Naive thymus-derived CD4-positive, alpha-beta T cell (primary cell): ENCODE results near the gene LYPD5. TPM values are rescaled to one million over a fixed set of nuclear protein-coding genes. Genes with fewer than 3 reads are reported as not detected.

ENCODE experiments used
- ATAC-seq: fragments of 150-1000 bp; cut with Tn5 transposase; 2 replicates; pipeline ENCODE4 v1.10.0; 2021; ENCODE audit warnings: mild to moderate bottlenecking, moderate library complexity
- CTCF ChIA-PET: fragments of 350-600 bp; sonication (Branson Sonifier 250); formaldehyde crosslinking; loops from one replicate; lab custom pipeline; 2021; ENCODE audit warnings: antibody characterized with exemption; lab: Charles Lee
- POLR2A ChIA-PET: fragments of 350-600 bp; sonication (Branson Sonifier 250); formaldehyde crosslinking; loops from one replicate; lab custom pipeline; 2021; ENCODE audit warnings: antibody characterized with exemption, inconsistent platforms; lab: Charles Lee
- DNase-seq, 9 donors: peaks; one replicate each; pipeline versions ENCODE4 v3.0.0 to v3.0.0-alpha.2; 2020 to 2022; ENCODE audit warnings: mixed read lengths in 1 of 9
- H3K27ac ChIP-seq: one replicate; pipeline ENCODE4 v1.7.0; 2013; ENCODE audit warnings: mild to moderate bottlenecking, low read depth, low read length, moderate library complexity
- H3K27me3 ChIP-seq, 2 donors: one replicate each; pipeline ENCODE4 v1.7.0; 2013; ENCODE audit warnings: low read length in 2 of 2, mild to moderate bottlenecking in 2 of 2, moderate library complexity in 2 of 2; ENCODE audit not compliant: control insufficient read depth in 2 of 2, insufficient read depth in 2 of 2
- H3K36me3 ChIP-seq, 3 experiments: 1 replicate in 2 of 3; 2 replicates in 1 of 3; pipeline ENCODE4 v1.7.0; 2013; ENCODE audit warnings: low read length in 3 of 3, mild to moderate bottlenecking in 3 of 3, moderate library complexity in 1 of 3; ENCODE audit not compliant: insufficient read depth in 3 of 3, control insufficient read depth in 2 of 3
- H3K4me1 ChIP-seq, 2 donors: one replicate each; pipeline ENCODE4 v1.7.0; 2013; ENCODE audit warnings: low read length in 2 of 2, mild to moderate bottlenecking in 2 of 2, moderate library complexity in 1 of 2; ENCODE audit not compliant: control insufficient read depth in 2 of 2, insufficient read depth in 2 of 2
- H3K4me3 ChIP-seq: 2 replicates; pipeline ENCODE4 v1.7.0; 2013; ENCODE audit warnings: mild to moderate bottlenecking, low read length
- H3K9me3 ChIP-seq, 3 experiments: 1 replicate in 2 of 3; 2 replicates in 1 of 3; pipeline ENCODE4 v1.7.0; 2013; ENCODE audit warnings: low read length in 3 of 3; ENCODE audit not compliant: control insufficient read depth in 2 of 3
- H3K27ac Mint-ChIP-seq, 9 donors: one replicate each; pipeline ENCODE4 v1.8.0; 2020 to 2022; ENCODE audit warnings: mixed read lengths in 9 of 9, mild to moderate bottlenecking in 8 of 9, moderate library complexity in 5 of 9, inconsistent platforms in 2 of 9
- H3K27me3 Mint-ChIP-seq, 5 donors: one replicate each; pipeline ENCODE4 v1.8.0; 2021 to 2022; ENCODE audit warnings: mixed read lengths in 5 of 5, mild to moderate bottlenecking in 1 of 5
- H3K36me3 Mint-ChIP-seq, 5 donors: one replicate each; pipeline ENCODE4 v1.8.0; 2020 to 2022; ENCODE audit warnings: mixed read lengths in 5 of 5, mild to moderate bottlenecking in 3 of 5, inconsistent platforms in 1 of 5
- H3K4me1 Mint-ChIP-seq, 7 donors: one replicate each; pipeline ENCODE4 v1.8.0; 2020 to 2022; ENCODE audit warnings: mixed read lengths in 7 of 7, mild to moderate bottlenecking in 3 of 7, inconsistent platforms in 1 of 7
- H3K4me3 Mint-ChIP-seq, 10 donors: one replicate each; pipeline ENCODE4 v1.8.0; 2020 to 2022; ENCODE audit warnings: mild to moderate bottlenecking in 10 of 10, mixed read lengths in 10 of 10, moderate library complexity in 6 of 10, inconsistent platforms in 2 of 10
- H3K9me3 Mint-ChIP-seq, 11 donors: one replicate each; pipeline ENCODE4 v1.8.0; 2020 to 2022; ENCODE audit warnings: mixed read lengths in 11 of 11, mild to moderate bottlenecking in 4 of 11, inconsistent platforms in 1 of 11, moderate library complexity in 1 of 11
- intact Hi-C, 2 donors: fragments of 100-400 bp; cut with micrococcal nuclease; formaldehyde crosslinking; loops; one replicate each; pipeline ENCODE4 v1.15.1; 2023
- polyA plus RNA-seq, 2 donors: library from polyadenylated mRNA; unstranded; fragments of 300-500 nt; fragmentation: Illumina TruSeq; gene quantifications; one replicate each; pipeline ENCODE4 v1.2.3, GENCODE V29; 2021
- total RNA-seq, 6 experiments: library from RNA in 5 of 6; stranded (reverse) in 5 of 6; gene quantifications; 1 replicate in 5 of 6; 2 replicates in 1 of 6; pipeline ENCODE4 v1.2.3 and lab custom pipeline; 2021 to 2026

LYPD5 gene, protein sequence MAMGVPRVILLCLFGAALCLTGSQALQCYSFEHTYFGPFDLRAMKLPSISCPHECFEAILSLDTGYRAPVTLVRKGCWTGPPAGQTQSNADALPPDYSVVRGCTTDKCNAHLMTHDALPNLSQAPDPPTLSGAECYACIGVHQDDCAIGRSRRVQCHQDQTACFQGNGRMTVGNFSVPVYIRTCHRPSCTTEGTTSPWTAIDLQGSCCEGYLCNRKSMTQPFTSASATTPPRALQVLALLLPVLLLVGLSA
- total RNA-seq, result under 1 TPM in 4 of 5 experiments, not detected in 1; 0.19 to 0.89 (median 0.61) TPM
- polyA plus RNA-seq, result under 1 TPM; 0.28 to 0.34 TPM
- not detected for total RNA-seq (lab: John Stamatoyannopoulos, UW)

GRCh38 chr19:43802216-43802951, at the start of gene LYPD5:
Gene LYPD5 (minus strand): TSS chr19:43802447. CDS start chr19:43802380, 67 bp downstream.
- Mint-ChIP-seq H3K27ac (peak within 1 kb of the TSS in 2 of 9 donors; percentile 48 to 50), H3K9me3 (peaks cover 0 to 1% (median 0%) of the 10 kb centered on the region in 11 donors), H3K36me3 (no peaks in the 10 kb centered on the region), H3K4me1 (peaks cover 0 to 17% (median 13%) of the 10 kb centered on the region in 7 donors), H3K27me3 (peaks cover 0 to 20% (median 6%) of the 10 kb centered on the region in 5 donors), H3K4me3 (peak within 1 kb of the TSS in 1 of 10 donors; percentile 16)
- no peaks in the 10 kb centered on the region for H3K9me3 ChIP-seq
- H3K27ac ChIP-seq, result no peak within 1 kb of the TSS
- ATAC-seq (no peak), DNase-seq (no peak)
- intact Hi-C loops, result no loop called here
- H3K4me3 ChIP-seq, result no peak within 1 kb of the TSS
- POLR2A ChIA-PET, result no interaction called here
- no peaks in the 10 kb centered on the region for H3K36me3 ChIP-seq
- no peaks in the 10 kb centered on the region for H3K27me3 ChIP-seq
- CTCF ChIA-PET, result no interaction called here
- peaks cover 0 to 7% of the 10 kb centered on the region in 2 donors for H3K4me1 ChIP-seq

- intact Hi-C loops, result no loop called here
- Mint-ChIP-seq H3K27ac (no peak overlapping the region), H3K4me3 (no peak overlapping the region), H3K27me3 (no peaks in the 10 kb centered on the region), H3K36me3 (peaks cover 27 to 65% (median 54%) of the 10 kb centered on the region in 5 donors), H3K4me1 (no peaks in the 10 kb centered on the region), H3K9me3 (peaks cover 3 to 92% (median 64%) of the 10 kb centered on the region in 11 donors)
- DNase-seq (no peak), ATAC-seq (no peak)
- POLR2A ChIA-PET, result no interaction called here
- no peak overlapping the region for H3K4me3 ChIP-seq
- H3K36me3 ChIP-seq, result peaks cover 0 to 31% (median 8%) of the 10 kb centered on the region in 3 experiments
- no peak overlapping the region for H3K27ac ChIP-seq
- H3K9me3 ChIP-seq, result peaks cover 30 to 78% (median 36%) of the 10 kb centered on the region in 3 experiments
- H3K4me1 ChIP-seq, result no peaks in the 10 kb centered on the region
- CTCF ChIA-PET, result no interaction called here
- no peaks in the 10 kb centered on the region for H3K27me3 ChIP-seq
Measured at GRCh38 chr19:43848821-43849220, 46.6 kb upstream of the LYPD5 start.

- Histone ChIP-seq H3K36me3 (peaks cover 3 to 35% (median 8%) of the 10 kb centered on the region in 3 experiments), H3K27ac (no peak overlapping the region), H3K9me3 (peaks cover 30 to 84% (median 36%) of the 10 kb centered on the region in 3 experiments), H3K4me3 (no peak overlapping the region), H3K4me1 (no peaks in the 10 kb centered on the region), H3K27me3 (no peaks in the 10 kb centered on the region)
- intact Hi-C loops, result no loop called here
- Mint-ChIP-seq H3K27me3 (no peaks in the 10 kb centered on the region), H3K27ac (no peak overlapping the region), H3K4me3 (no peak overlapping the region), H3K9me3 (peaks cover 3 to 95% (median 66%) of the 10 kb centered on the region in 11 donors), H3K36me3 (peaks cover 30 to 70% (median 58%) of the 10 kb centered on the region in 5 donors), H3K4me1 (no peaks in the 10 kb centered on the region)
- ChIA-PET CTCF (no interaction called here), POLR2A (no interaction called here)
- ATAC-seq (no peak), DNase-seq (no peak)
Measured at GRCh38 chr19:43847884-43848283, 45.6 kb upstream of the LYPD5 start.

DNA sequence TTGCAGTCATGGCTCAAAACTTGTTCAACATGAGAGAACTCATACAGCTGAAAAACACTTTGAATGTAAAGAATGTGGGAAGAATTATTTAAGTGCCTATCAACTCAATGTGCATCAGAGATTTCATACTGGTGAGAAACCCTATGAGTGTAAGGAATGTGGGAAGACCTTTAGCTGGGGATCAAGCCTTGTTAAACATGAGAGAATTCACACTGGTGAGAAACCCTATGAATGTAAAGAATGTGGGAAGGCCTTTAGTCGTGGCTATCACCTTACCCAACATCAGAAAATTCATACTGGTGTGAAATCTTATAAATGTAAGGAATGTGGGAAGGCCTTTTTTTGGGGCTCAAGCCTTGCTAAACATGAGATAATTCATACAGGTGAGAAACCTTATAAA, 45.0 kb upstream of the LYPD5 start:
- Histone ChIP-seq H3K4me1 (no peaks in the 10 kb centered on the region), H3K4me3 (no peak overlapping the region), H3K27ac (no peak overlapping the region), H3K9me3 (peaks cover 35 to 82% (median 36%) of the 10 kb centered on the region in 3 experiments), H3K36me3 (peaks cover 4 to 40% (median 8%) of the 10 kb centered on the region in 3 experiments), H3K27me3 (no peaks in the 10 kb centered on the region)
- intact Hi-C loops, result no loop called here
- H3K36me3 Mint-ChIP-seq, result peaks cover 29 to 70% (median 56%) of the 10 kb centered on the region in 5 donors
- peaks cover 3 to 95% (median 62%) of the 10 kb centered on the region in 11 donors for H3K9me3 Mint-ChIP-seq
- ChIA-PET POLR2A (no interaction called here), CTCF (no interaction called here)
- no peaks in the 10 kb centered on the region for H3K27me3 Mint-ChIP-seq
- H3K27ac Mint-ChIP-seq, result no peak overlapping the region
- DNase-seq, result no peak
- no peak overlapping the region for H3K4me3 Mint-ChIP-seq
- no peak for ATAC-seq
- no peaks in the 10 kb centered on the region for H3K4me1 Mint-ChIP-seq

- POLR2A ChIA-PET, result no interaction called here
- CTCF ChIA-PET, result no interaction called here
- H3K4me1 ChIP-seq, result no peaks in the 10 kb centered on the region
- H3K27me3 ChIP-seq, result no peaks in the 10 kb centered on the region
- no peak for DNase-seq
- Mint-ChIP-seq H3K27me3 (no peaks in the 10 kb centered on the region), H3K4me1 (no peaks in the 10 kb centered on the region), H3K36me3 (peaks cover 43 to 92% (median 82%) of the 10 kb centered on the region in 5 donors), H3K9me3 (peaks cover 5 to 95% (median 68%) of the 10 kb centered on the region in 11 donors), H3K4me3 (no peak overlapping the region), H3K27ac (no peak overlapping the region)
- peaks cover 13 to 80% (median 21%) of the 10 kb centered on the region in 3 experiments for H3K9me3 ChIP-seq
- no peak overlapping the region for H3K27ac ChIP-seq
- no peak overlapping the region for H3K4me3 ChIP-seq
- H3K36me3 ChIP-seq, result peaks cover 12 to 74% (median 40%) of the 10 kb centered on the region in 3 experiments
- intact Hi-C loops, result no loop called here
- ATAC-seq, result no peak
Measured at GRCh38 chr19:43842007-43842406, 39.8 kb upstream of the LYPD5 start.

GRCh38 chr19:43839139-43839538, 36.9 kb upstream of the LYPD5 start:
- POLR2A ChIA-PET, result interaction anchor here (0.7 kb wide), 1 partner anchor 171 kb away, joined by 3 read pairs; no protein-coding TSS in a partner anchor
- H3K36me3 Mint-ChIP-seq, result peaks cover 45 to 90% (median 78%) of the 10 kb centered on the region in 5 donors
- H3K27me3 Mint-ChIP-seq, result no peaks in the 10 kb centered on the region
- peaks cover 24 to 80% (median 51%) of the 10 kb centered on the region in 3 experiments for H3K36me3 ChIP-seq
- ATAC-seq (no peak), DNase-seq (no peak)
- intact Hi-C loops, result no loop called here
- H3K9me3 ChIP-seq, result peaks cover 10 to 78% (median 18%) of the 10 kb centered on the region in 3 experiments
- H3K27ac Mint-ChIP-seq, result no peak overlapping the region
- H3K27me3 ChIP-seq, result no peaks in the 10 kb centered on the region
- no peak overlapping the region for H3K27ac ChIP-seq
- H3K4me1 ChIP-seq, result no peaks in the 10 kb centered on the region
- H3K4me3 Mint-ChIP-seq, result no peak overlapping the region
- peaks cover 5 to 90% (median 63%) of the 10 kb centered on the region in 11 donors for H3K9me3 Mint-ChIP-seq
- CTCF ChIA-PET, result interaction anchor here (0.6 kb wide), 1 partner anchor 171 kb away, joined by 3 read pairs; no protein-coding TSS in a partner anchor
- H3K4me1 Mint-ChIP-seq, result no peaks in the 10 kb centered on the region
- no peak overlapping the region for H3K4me3 ChIP-seq
